HFFc6 (cell line): ENCODE measurements around the gene CYP4A11. TPM values are rescaled to one million over a fixed set of nuclear protein-coding genes. Genes with fewer than 3 reads are reported as not detected.
"Not testable (repeated sequence)": the region's sequence is repeated elsewhere in the genome, so short reads cannot be mapped to it uniquely, and the experiment has no call there.

Experiments used
- DNase-seq: peaks from one replicate; pipeline ENCODE4 v3.0.0-alpha.2; 2018
- H3K27ac Mint-ChIP-seq: 2 replicates; pipeline ENCODE4 v1.8.0; 2020; ENCODE audit warnings: mild to moderate bottlenecking, mixed read lengths
- H3K27me3 Mint-ChIP-seq: 2 replicates; pipeline ENCODE4 v1.8.0; 2021; ENCODE audit warnings: mild to moderate bottlenecking, moderate library complexity, mixed read lengths; ENCODE audit not compliant: insufficient read depth
- H3K36me3 Mint-ChIP-seq: 2 replicates; pipeline ENCODE4 v1.8.0; 2021; ENCODE audit warnings: low read depth, mixed read lengths
- H3K4me1 Mint-ChIP-seq: 2 replicates; pipeline ENCODE4 v1.8.0; 2020; ENCODE audit warnings: low read depth, mixed read lengths
- H3K4me3 Mint-ChIP-seq: 2 replicates; pipeline ENCODE4 v1.8.0; 2020; ENCODE audit warnings: mild to moderate bottlenecking, moderate library complexity, mixed read lengths
- H3K9me3 Mint-ChIP-seq: 2 replicates; pipeline ENCODE4 v1.8.0; 2020; ENCODE audit warnings: mild to moderate bottlenecking, mixed read lengths
- total RNA-seq, 6 experiments: library from RNA; stranded (reverse); fragmentation: NEBNext Ultra II Directional; extraction: Animal tissue kit (Norgen Biotek cat#: 25700); gene quantifications; 2 replicates in 1 of 6; 3 replicates in 5 of 6; pipeline ENCODE4 v1.2.3, GENCODE V29; 2021
- TF ChIP-seq, protein P1 (sequence below): fragments of 200-600 bp; sonication (generic); IDR thresholded peaks from 2 replicates; pipeline ENCODE4 v1.5.0; 2021; ENCODE audit warnings: antibody characterized with exemption, mild to moderate bottlenecking

The CYP4A11 gene
- total RNA-seq, 6 experiments from 2014 or later: not detected

DNA sequence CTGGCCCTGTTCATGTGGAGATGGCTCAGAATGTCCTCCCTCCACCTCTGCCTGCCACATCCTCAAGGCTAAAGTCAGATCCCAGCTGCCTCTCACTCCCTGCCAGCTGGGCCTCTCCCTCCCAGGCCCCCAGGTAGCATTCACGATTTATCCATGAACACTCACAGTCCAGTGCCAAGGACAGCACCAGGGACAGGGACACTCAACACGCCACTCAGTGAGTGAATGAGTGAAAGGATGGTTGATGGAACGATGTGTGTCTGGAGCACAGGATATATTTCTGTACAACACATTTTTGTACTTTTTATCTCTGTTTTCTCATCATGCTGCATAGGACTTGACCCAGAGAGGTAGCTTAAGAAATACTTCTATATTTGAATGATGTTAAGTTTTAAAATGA, 10.1 kb downstream of the CYP4A11 start:
- Mint-ChIP-seq H3K4me3 (no peak overlapping the region), H3K27me3 (no peaks in the 10 kb centered on the region), H3K9me3 (peaks cover 41% of the 10 kb centered on the region), H3K4me1 (no peaks in the 10 kb centered on the region), H3K36me3 (no peaks in the 10 kb centered on the region), H3K27ac (no peak overlapping the region)
- TF ChIP-seq, protein P1, sequence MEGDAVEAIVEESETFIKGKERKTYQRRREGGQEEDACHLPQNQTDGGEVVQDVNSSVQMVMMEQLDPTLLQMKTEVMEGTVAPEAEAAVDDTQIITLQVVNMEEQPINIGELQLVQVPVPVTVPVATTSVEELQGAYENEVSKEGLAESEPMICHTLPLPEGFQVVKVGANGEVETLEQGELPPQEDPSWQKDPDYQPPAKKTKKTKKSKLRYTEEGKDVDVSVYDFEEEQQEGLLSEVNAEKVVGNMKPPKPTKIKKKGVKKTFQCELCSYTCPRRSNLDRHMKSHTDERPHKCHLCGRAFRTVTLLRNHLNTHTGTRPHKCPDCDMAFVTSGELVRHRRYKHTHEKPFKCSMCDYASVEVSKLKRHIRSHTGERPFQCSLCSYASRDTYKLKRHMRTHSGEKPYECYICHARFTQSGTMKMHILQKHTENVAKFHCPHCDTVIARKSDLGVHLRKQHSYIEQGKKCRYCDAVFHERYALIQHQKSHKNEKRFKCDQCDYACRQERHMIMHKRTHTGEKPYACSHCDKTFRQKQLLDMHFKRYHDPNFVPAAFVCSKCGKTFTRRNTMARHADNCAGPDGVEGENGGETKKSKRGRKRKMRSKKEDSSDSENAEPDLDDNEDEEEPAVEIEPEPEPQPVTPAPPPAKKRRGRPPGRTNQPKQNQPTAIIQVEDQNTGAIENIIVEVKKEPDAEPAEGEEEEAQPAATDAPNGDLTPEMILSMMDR: no peak
- no peak for DNase-seq

DNA sequence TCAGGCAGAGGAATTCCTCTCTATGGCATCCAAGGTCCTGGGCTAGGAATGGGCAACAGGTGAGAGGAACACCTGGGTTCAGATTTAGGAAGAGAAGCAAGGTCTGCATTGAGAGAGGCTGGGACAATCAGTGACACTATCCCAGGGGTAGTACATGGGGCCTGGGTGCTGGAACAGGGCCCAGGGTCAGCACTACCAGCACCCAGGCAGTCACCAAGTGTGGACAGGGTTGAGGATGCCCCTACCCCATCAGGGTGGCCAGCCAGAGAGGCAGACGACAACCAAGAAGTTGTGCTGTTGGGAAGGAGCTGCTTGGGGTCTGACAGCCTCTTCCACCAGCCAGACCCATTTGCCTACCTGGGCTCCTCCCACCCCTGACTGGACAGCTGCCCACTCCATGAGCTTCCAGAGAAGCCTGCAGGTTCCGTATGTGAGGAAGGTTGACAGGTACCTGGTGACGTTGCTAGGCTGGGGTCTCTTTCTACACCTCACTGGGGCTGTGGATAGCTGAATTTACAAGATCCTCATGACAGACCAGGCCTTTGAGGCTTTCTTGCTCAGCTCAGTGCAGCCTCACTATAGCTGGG, 13.9 kb downstream of the CYP4A11 start:
- H3K36me3 Mint-ChIP-seq: no peaks in the 10 kb centered on the region
- no peak overlapping the region for H3K27ac Mint-ChIP-seq
- no peak for DNase-seq
- H3K9me3 Mint-ChIP-seq: peaks cover 63% of the 10 kb centered on the region
- H3K27me3 Mint-ChIP-seq: no peaks in the 10 kb centered on the region
- TF ChIP-seq, protein P1: no peak
- no peaks in the 10 kb centered on the region for H3K4me1 Mint-ChIP-seq
- H3K4me3 Mint-ChIP-seq: no peak overlapping the region

DNA sequence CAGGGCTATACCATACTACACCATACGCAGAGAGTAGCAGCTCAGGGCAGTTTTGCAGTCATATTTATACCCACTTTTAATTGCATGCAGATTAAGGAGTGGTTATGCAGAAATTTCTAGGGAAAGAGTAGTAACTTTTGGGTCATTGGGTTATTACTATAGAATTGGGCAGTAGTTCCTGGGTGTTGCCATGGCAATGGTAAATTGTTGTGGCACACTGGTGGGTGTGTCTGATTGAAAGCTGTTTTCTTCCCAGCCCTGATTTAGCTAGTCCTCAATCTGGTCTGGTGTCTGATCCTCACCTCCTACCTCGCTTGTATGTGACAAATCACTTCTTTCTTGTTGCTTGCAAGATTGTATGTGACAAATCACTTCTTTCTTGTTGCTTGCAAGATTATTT, 30.5 kb downstream of the CYP4A11 start:
- Mint-ChIP-seq H3K4me3 (no peak overlapping the region), H3K9me3 (peaks cover 48% of the 10 kb centered on the region), H3K27me3 (no peaks in the 10 kb centered on the region), H3K27ac (no peak overlapping the region), H3K36me3 (no peaks in the 10 kb centered on the region; the same call in 1 of the 2 replicates), H3K4me1 (no peaks in the 10 kb centered on the region)
- no peak for DNase-seq
- TF ChIP-seq, protein P1: no peak

DNA sequence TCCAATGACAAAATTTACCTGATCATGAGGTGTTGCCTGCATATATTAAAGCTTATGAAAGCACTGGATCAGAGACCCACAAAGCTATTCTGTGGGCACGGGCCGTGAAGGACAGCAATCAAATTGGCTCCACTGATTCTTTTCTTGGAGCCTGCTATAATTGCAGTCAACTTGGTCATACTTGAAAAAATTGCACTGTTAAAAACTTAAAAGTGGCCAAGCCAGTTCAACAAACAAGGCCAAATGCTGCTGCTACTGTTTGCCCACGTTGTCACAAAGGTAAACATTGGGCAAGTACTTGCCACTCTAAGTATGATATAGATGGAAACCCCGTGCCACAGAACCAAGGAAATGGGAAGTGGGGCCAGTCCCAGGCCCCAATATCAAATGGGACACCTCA, 37.8 kb downstream of the CYP4A11 start:
- peaks cover 13% of the 10 kb centered on the region for H3K36me3 Mint-ChIP-seq
- no peaks in the 10 kb centered on the region for H3K4me1 Mint-ChIP-seq
- no peak overlapping the region for H3K27ac Mint-ChIP-seq
- H3K4me3 Mint-ChIP-seq: no peak overlapping the region
- H3K27me3 Mint-ChIP-seq: peaks cover 1% of the 10 kb centered on the region; the same call in 1 of the 2 replicates
- H3K9me3 Mint-ChIP-seq: peaks cover 70% of the 10 kb centered on the region
- no peak for DNase-seq
- TF ChIP-seq, protein P1: no peak

DNA sequence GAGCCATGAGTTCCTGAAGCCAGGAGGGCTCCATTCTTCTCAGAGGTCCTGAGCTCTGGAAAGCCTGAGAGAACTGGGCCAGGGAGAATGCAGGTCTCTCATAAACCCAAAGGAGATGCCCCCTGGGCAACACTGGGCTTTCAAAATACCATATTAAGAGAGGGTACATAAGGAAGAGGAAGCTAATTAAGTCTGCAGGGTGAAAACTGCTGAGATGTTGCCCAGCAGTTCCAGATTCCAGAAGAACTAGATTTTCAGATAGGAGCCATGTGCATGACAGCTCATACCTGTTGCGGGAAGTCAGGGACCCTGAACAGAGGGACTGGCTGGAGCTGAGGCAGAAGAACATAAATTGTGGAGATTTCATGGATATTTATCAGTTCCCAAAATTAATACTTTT, 40.9 kb downstream of the CYP4A11 start:
- no peak overlapping the region for H3K27ac Mint-ChIP-seq
- TF ChIP-seq, protein P1: no peak
- DNase-seq: no peak
- peaks cover 13% of the 10 kb centered on the region; the same call in 1 of the 2 replicates for H3K36me3 Mint-ChIP-seq
- peaks cover 52% of the 10 kb centered on the region for H3K9me3 Mint-ChIP-seq
- no peaks in the 10 kb centered on the region for H3K4me1 Mint-ChIP-seq
- no peak overlapping the region for H3K4me3 Mint-ChIP-seq
- peaks cover 1% of the 10 kb centered on the region for H3K27me3 Mint-ChIP-seq

DNA sequence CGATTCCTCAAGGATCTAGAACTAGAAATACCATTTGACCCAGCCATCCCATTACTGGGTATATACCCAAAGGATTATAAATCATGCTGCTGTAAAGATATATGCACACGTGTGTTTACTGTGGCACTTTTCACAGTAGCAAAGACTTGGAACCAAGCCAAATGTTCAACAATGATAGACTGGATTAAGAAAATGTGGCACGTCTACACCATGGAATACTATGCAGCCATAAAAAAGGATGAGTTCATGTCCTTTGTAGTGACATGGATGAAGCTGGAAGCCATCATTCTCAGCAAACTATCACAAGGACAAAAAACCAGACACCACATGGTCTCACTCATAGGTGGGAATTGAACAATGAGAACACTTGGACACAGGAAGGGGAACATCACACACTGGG, 59.6 kb downstream of the CYP4A11 start:
- not testable (repeated sequence) for H3K4me1 Mint-ChIP-seq, H3K36me3 Mint-ChIP-seq, H3K27ac Mint-ChIP-seq, H3K9me3 Mint-ChIP-seq, DNase-seq, H3K4me3 Mint-ChIP-seq, H3K27me3 Mint-ChIP-seq

Other genes starting within 250 kb of the CYP4A11 start
- gene EFCAB14, start 222.4 kb downstream of the CYP4A11 start, total RNA-seq: 10 to 100 TPM; 60.6 to 69.7 (median 66.4) TPM
- gene CYP4B1, start 142.4 kb downstream of the CYP4A11 start, total RNA-seq: not detected
- not detected for gene CYP4X1, start 82.2 kb upstream of the CYP4A11 start, total RNA-seq
- gene CYP4Z1, start 125.8 kb upstream of the CYP4A11 start, total RNA-seq: not detected
- gene CYP4A22, start 196.0 kb upstream of the CYP4A11 start, total RNA-seq: not detected
- not detected for gene PDZK1IP1, start 248.6 kb upstream of the CYP4A11 start, total RNA-seq